Stimulated activated CD8-positive, alpha-beta memory T cell treated with anti-CD3 and anti-CD28 coated beads, Interleukin-2, amount 100 ng/mL, for 48 hours (primary cell): ENCODE results near the gene SCARB1.

Source experiments
- DNase-seq, 2 donors: peaks; one replicate each; pipeline ENCODE4 v3.0.0-alpha.2; 2020; ENCODE audit warnings: low read depth in 2 of 2

The SCARB1 gene

DNA sequence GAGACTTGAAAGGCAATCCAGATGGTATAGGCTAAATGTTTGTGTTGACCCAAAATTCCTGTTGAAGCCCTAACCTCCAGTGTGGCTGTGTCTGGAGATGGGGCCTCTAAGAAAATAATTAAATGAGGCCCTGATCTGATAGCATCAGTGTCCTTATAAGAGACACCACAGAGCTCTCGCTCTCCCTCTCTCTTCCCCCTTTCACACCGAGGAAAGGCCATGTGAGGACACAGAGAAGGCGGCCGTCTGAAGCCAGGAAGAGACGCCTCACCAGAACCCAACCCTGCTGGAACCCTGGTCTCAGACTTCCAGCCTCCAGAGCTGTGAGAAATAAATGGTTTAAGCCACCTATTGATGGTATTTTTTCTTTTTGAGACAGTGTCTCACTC lies 87.5 kb downstream of the SCARB1 start:
- DNase-seq = no peak

DNA sequence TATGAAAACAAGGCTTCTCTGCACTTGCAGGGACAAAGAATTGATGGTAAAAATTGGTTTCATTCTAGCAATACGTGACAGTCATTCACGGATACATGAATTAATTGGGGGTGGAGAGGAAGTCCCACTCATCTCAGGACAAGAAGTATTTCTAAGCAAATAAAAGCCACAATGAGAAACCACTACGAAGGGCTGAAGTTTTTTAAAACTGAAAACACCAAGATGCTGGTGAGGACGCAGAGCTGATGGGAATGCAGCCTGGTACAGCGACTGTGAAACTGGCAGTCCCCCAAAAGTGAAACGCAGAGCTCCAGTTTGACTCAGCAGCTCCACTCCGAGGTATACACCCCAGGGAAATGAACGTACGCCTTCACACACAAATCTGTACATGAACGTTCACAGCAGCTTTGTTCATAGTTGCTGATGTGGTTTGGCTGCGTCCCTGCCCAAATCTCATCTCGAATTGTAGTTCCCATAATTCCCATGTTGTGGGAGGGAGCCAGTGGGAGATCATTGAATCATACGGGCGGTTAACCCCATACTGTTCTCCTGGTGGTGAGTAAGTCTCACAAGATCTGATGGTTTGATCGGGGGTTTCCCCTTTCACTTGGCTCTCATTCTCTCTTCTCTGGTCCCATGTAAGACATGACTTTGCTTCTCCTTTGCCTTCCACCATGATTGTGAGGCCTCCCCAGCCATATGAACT lies 89.0 kb downstream of the SCARB1 start:
- DNase-seq = peak; percentile 57 to 74

DNA sequence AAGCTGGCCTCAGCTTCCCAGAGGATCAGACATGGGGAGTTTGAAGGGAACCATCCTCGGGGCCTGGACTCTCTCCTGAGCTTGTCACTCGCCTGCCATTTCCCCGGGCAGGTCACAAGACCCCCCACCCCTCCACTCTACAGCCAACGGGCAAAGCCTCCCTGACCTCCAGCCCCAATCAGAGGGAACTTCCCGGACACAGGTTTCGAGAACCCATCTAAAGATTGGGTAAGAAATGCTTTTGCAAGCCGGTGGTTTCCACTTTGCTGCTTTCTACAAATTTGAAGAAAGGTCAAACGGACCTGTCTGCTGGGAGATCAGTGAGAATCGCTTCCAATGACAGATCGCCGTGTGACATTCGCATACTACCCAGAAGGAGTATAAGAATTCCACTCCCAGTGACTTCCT lies 89.6 kb downstream of the SCARB1 start:
- no peak for DNase-seq

DNA sequence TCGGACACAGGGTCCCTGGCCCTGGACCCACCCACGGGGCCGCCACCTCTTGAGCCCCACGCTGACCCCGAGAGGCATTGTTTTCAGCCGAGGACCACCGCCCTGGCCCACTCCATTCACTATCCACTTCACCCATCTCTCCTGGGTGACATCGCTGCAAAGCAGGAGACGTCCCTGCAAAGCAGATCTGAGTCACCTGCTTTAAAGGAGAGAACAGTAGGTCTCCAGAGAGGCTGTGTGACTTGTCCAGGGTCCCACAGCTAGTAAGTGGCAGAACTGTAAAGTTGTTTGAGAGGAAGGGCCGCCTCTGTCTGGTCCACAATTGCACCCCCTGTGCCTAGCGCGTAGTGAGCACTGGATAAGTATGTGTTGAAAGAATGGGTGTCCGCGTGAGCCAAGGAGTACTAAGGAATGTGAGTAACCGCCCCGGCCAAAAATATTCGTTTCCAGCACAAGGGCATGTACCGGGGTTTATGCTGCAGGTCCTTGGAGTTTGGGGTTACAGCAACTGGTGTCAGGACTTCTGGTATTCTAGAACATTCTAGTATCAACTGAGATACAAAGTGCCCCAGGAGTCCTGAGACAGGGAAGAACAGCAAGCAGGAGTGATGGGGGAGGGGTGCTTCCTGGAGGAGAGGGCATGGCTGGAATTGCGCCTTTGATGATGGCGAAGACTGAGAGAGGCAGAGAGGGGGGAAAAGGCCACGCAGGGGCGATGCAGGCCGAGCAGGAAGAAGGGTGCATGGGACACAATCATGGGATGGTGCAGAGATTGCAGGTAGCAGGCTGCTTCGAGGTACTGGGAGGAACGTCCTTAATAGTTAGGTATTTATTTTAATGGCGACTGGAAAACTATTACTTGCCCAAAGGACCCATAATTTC lies 91.1 kb downstream of the SCARB1 start:
- DNase-seq = no peak

DNA sequence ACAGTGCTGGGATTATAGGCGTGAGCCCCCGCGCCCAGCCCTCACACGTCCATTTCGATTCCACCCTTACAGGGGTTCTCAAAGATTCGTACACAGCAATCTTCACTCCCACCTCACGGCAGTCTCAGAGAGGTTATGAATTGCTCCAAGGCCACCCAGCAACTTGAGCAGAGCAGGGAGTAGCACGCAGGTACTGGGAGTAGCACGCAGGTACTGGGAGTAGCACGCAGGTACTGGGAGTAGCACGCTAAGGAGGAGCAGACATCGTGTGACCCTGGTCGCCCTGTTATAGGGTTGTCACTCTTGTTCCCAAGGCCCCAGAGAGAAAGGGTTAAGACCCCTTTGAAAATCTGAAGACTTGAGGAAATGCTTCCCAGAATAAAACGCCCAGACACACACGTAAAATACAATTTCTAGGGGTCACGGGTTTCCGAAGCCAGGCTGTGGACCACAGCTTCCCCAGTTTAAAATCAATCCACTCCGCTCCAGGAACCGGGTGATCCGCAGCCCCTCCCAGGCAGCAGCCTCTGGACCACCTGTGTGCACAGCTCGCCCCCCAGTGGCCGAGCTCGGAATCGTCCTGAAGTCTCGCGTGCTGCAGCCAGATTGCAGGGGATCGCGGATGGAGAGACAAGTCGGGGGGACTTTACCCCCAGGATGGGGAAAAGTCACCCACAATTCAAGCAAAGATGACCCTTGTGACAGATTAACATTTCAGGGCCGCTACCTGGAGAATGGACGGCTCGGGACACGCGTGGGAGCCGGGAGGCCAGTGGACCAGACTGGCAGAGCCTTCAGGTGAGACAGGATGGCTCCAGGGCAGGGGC lies 92.0 kb downstream of the SCARB1 start:
- peak; percentile 78 to 83 for DNase-seq

DNA sequence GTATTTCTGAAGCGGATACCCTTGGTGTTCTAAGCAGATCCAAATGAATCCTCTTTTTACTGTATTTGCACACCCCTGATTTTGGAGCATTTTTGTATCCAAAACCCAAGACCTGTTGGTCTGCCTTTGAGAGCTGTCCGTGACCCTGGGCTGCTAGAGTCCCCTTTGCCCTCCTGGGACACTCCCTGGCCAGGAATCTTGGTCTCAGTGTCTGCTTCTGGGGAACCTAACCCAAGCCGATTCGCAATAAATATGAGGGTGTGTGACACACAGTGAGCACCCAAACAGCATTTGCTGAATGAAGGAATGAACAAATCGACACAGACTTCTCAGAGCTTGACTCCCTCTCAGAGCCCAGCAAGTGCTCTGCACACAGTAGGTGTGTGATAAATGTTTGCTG lies 92.9 kb downstream of the SCARB1 start:
- no peak for DNase-seq

DNA sequence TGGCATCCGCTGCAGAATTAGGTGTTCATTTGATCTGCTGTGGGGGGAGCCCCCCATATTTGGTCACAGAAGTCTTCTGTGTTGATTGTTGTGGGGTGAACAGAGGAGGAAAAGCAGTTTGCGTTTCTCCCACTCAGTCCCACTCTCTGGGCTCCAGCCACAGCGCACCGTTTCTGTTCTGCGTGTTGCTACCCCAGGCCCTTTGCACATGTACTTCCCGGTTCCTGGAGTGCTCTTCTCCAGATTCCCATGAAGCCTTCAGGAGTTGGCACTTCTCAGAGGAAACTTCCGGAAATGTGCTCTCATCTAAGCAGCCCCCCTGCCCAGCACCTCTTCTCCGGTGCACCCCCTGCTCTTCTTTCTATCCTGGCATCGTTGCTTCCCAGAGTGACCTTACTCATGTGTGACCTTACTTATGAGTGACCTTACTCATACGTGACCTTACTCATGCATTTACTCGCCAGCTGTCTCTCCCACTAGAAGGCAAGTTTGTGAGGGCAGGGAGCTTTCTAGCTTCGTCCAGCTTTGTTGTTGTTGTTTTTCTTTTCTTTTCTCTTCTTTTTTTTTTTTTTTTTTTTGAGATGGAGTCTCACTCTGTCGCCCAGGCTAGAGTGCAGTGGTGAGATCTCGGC lies 93.7 kb downstream of the SCARB1 start:
- no peak for DNase-seq

DNA sequence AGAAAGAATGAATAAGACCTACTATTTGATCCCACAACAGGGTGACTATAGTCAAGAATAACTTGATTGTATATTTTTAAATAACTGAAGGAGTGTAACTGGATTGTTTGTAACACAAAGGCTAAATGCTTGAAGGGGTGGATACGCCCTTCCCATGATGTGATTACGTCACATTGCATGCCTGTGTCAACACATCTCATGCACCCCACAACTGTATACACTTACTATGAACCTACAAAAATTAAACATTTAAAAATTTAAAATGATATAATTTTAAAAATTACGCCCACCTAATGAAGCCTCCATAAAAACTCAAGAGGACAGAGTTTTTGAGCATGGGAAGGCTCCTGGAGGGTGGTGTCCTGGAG lies 94.5 kb downstream of the SCARB1 start:
- no peak for DNase-seq

DNA sequence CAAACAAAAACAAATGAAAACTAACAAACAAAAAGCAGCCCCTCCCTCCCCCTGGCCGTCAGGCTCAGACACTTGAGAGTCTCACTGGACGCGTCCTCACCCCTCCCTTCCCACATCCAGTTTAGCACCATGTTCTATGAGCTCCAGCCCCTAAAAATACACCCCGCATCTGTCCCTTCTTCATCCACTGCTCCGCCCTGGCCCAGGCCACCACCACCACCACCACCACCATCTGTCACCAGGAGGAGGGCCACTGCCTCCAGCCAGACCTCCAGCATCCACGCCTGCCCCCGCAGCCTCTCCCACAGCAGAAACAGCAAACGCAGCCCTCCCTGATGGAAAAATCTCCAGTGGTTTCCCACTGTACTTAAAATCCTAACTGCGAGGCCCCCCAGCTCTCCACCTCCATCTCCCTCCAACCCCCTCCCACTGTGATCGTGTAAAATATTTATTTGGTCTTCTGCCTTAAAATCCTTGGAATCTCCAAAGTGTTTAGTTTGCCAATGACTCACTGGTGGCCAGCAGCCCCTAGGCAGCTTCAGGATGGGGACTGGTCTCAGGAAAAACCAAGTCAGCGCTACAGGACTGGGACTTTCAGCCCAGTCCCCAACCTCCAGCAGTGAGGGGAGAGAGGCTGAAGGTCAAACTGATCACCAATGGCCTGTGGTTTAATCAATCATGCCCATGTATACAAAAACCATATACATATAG lies 95.1 kb downstream of the SCARB1 start:
- DNase-seq = no peak

DNA sequence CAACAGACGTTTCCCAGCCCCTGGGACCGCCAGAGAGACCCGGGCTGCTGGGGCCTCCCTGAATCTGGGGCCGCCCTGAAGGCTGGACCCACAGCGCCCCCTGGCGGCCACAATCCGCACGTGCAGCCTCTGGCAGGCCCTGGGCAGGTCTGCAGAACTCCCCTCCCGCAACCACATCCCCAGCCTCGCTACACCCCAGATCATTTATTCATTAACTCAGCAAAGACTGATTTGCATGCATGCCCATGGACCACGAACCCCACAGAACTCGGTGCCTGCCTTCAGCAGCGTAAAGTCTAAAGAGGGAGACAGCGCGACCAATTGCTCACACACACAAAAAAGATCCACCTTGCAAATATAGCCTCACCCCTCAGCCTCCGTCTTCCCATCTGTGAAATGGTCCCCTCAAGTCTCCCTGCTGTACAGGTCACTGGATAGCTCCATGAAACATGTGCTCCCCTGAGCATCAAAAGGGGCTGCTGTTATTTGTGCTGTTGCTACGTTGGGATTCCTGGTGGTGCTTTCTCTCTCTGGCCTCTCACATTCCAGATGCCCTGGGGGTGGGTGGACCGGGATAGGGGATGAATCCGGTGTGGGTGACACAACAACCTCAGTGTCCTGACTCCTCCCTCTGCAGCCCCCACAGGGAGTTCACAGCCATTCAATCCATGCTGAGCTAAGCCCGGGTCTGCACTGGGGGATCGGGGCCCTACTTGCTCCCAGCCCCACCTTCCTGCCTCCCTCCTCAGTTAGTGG lies 96.4 kb downstream of the SCARB1 start:
- DNase-seq = peak; percentile 77 to 80

DNA sequence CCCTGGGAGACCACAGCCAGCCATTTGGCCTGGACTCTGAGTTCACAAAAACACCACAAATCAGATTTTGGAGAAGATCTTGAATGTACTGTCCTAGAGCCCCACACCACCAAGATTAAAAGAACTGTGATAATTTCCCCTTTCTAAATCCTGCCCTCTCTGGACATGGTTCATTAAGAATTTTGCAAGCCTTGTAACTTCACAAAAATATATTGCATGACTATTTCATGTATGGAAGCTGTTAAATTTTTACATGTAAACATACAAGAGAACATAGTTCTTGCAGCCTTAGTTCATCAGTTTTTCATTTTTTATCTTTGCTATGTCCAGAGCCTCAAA lies 97.0 kb downstream of the SCARB1 start:
- no peak for DNase-seq

DNA sequence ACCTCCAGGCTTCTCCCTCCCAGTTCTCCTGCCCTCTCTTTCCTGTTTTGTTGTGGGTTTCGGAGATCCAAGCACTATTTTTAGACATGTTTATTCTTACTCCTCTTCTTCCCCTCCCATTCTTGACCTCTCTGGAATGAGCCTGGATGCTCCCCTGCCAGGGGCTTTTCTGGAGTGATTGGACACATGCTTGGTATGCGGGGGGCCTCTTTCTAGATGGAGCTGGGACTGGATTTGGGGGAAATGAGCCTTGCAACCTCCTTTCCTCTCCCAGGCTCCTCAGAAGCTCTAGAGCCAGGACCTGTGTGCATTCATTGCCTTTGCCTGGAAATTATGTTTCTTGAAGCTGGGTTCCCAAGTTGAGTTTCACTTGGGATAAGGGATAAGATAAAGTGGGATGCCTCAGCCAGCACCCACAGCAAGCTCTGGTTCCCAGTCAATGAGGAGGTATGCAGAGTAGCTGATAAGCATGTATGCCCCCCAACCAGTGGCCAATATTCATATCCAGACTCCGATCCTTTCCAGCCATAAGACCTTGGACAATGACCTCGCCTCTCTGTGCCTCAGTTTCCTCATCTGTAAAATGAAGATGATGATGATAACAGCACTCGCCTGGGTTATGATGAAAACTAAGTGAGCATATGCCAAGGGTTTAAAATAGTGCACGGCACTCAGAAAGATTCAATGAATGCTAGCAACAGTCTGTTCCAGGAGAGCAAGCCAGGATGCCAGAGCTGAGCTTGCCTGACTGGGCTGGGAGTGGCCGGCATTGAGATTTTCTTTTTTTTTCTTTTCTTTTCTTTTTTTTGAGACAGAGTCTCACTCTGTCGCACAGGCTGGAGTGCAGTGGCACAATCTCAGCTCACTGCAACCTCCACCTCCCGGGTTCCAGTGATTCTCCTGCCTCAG lies 97.8 kb downstream of the SCARB1 start:
- DNase-seq = no peak

DNA sequence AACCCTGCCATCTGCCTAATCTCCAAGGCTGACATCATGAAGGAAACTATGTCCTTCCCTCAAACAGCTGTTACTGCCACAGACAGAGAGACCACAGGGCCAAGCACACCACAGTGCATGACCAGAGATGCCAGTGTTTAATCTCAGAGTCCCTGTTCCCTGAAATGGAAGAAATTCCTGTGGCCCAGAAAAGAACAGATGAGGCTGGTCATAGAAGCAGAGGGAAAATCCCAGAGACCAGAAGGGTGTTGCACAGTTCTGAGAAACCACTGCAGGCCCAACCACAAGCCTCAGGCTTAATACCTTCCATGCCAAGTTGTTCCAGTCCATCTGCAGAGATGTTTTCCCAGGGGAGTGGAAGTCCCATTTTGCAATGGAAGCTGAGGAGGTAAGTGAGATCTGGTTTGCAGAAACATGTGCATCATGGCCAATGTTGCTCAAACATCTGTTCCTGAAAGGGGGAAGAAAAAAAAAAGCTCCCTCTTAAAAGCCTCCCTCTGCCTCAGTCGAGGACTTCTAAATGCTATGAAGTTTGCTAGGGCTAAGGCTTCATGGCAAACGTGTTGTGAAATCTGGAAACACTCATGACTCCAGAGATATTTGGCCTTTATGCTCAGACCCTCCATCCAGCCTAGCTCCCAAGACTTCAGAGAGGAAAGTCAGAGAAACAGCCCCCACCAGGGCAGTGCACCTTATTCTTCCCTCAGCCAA lies 98.6 kb downstream of the SCARB1 start:
- DNase-seq = no peak

DNA sequence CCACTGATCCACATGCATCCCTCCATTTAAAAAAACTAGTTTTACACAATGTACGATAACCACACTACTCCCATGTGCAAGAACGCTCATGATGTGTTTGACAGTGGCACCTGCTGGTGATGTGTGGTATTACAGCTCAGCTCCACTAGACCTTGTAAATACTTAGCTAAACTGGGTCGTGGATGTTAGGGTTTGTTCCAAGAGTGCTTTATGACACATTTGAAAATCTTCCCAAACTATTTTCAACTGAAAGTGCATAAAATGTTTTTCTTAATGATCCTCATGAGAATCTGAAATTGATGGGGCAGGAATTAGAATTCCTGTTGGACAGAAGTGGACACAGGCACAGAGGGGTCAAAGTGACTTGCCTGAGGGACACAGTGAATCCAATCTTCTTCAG lies 99.2 kb downstream of the SCARB1 start:
- peak in 1 of 2 donors; percentile 51 for DNase-seq

DNA sequence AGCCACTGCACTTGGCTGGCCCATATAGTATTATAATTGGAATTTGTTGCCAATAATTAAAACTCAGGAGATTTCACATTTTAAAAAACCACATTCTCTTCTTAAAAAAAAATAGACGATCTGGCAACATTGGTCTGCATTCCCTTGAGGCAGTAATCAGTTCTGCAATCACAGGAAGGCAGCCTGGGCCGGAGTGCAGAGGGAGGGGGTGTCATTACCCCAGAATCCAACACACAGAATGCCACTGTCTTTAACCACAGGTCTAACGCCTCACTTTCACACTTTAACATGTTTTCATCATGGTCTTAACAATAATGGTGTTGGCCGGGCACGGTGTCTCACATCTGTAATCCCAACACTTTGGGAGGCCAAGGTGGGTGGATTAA lies 100.1 kb downstream of the SCARB1 start:
- no peak for DNase-seq

DNA sequence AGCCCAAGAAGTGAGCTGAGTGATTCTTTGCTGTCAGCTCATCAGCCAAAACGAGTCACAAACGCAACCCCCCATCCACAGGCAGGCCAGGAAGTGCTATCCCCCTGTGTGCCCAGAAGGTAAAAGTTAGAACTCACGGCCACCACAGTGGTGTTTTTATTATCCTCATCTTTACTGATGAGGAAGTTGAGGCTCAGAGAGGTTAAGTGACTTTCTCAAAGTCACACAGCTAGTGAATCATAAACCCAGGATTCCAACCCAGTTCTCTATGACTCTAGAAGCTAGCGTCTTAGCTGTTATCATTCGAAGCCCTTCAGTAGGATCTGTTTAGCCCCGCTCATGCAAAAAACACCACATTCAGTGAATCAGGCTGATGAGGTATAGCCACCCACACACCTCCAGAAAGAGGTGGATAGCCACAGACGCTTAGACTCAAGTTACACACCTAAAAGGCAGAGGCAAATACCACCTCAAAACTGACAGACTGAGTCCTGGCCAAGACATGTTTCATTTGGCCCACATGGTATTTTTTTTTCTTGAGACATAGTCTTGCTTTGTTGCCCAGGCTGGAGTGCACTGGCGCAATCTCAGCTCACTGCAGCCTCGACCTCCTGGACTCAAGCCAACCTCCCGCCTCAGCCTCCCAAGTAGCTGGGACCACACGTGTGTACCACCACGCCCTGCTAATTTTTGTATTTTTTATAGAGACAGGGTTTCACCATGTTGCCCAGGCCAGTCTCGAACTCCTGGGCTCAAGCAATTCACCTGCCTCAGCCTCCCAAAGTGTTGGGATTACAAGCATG lies 100.7 kb downstream of the SCARB1 start:
- no peak for DNase-seq

DNA sequence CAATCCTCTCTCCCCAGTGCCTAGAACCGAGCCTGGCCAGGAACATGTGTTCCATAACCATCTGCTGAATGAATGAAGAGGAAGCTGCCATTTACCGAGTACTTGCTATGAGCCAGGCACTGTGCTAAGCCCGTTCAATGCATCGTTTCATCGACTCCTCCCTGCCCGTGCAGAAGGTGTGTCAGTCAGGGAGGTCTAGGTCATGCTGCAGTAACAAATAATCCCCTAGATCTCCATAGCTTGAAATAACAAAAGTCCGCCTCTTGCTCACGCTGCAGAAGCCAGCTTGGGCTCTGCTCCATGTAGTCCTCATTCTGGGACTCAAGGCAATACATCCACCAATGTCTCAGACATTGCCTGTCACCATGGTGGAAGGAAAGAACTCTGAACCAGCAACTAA lies 101.3 kb downstream of the SCARB1 start:
- no peak for DNase-seq

DNA sequence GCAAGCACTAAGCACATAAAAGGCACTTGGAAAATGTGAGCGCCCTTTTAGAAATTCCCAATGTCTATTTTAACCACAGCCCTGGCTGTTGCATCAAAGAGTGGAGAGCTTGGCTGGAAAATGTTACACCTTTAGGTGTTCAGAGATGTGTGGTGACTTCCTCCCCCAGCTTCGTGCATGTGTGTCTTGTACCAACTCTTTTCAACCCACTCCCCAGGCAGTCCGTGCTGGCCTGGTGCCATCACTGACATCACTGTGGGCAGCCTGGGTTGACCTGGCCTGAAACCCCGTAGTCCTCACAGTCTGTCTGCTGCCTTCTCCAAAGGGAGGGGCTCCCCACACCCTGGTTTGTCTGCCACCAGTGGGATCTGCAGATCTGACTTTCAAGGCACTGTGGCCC lies 101.8 kb downstream of the SCARB1 start:
- peak; percentile 38 to 61 for DNase-seq
